ENCODE results near the gene KCNQ1. TPM values are rescaled to one million over a fixed set of nuclear protein-coding genes. Genes with fewer than 3 reads are reported as not detected.

The KCNQ1 gene
- total and polyA plus RNA-seq, 3 experiments from 2014 or later, result 2.6 to 5.7 (median 3.4) TPM

DNA sequence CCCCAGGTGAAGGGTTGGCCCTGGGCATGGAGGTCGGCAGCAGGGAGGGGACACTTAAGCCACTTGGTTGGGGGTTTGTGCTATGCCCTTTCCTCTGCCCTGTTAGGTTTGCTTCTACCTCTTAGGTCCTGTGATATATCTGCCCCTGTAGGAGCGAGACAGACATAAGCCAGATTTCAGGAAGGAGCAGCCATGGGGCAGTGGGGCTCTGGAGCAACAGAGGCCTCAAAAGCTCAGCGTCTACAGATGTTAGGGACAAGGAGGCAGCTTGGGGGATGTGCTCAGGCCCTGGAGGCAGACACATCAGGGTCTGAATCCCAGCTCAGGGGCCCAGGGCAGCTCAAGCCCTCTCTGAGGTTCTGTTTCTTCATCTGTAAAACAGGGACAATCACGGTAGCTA lies 282.2 kb downstream of the KCNQ1 start:
- Histone ChIP-seq H3K27ac (ENCODE audit: low read depth, low read length) (no peak overlapping the region), H3K4me3 (ENCODE audit: low read length) (no peak overlapping the region), H3K4me1 (ENCODE audit: insufficient read depth, low read length) (no peaks in the 10 kb centered on the region), H3K27me3 (ENCODE audit: insufficient read depth, low read length, poor library complexity, severe bottlenecking) (no peaks in the 10 kb centered on the region), H3K9me3 (ENCODE audit: low read length) (no peaks in the 10 kb centered on the region), H3K36me3 (ENCODE audit: insufficient read depth, low read length) (no peaks in the 10 kb centered on the region)
- no peaks in the 10 kb centered on the region for H3K36me3 Mint-ChIP-seq
- no peak overlapping the region for H3K4me3 Mint-ChIP-seq
- ChIA-PET CTCF (no interaction called here), POLR2A (no interaction called here)
- H3K9me3 Mint-ChIP-seq, result no peaks in the 10 kb centered on the region
- peaks cover 0 to 2% of the 10 kb centered on the region in 2 donors for H3K27me3 Mint-ChIP-seq
- H3K4me1 Mint-ChIP-seq, result no peaks in the 10 kb centered on the region
- no peak for DNase-seq
- no peak overlapping the region for H3K27ac Mint-ChIP-seq

DNA sequence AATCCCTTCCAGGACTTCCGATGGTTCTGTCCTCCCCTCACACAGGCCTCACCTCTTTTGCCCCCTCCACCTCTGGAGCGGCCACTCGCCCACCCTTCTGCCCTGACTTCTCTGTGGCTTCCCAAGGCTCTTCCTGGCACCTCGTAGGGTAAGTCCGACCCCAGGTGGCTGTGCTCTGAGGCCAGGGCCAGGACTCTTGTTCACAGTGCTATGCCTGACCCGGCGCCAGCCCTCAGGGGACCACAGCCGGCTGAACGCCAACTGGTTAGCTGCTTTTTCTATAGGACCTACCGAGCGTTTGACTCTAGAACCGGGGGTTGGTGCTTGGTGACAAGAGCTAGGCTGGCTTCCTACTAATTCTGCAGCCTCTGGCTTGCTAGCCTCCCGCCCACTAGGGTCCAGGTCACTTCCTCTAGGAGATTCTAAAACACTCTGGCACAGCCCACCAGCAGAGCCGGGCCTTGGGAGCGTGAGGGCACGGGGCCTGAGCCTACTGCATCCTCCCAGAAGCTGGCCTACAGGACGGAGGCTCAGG lies 283.4 kb downstream of the KCNQ1 start:
- Mint-ChIP-seq H3K27ac (no peak overlapping the region), H3K27me3 (peaks cover 0 to 2% of the 10 kb centered on the region in 2 donors), H3K4me1 (no peaks in the 10 kb centered on the region), H3K36me3 (no peaks in the 10 kb centered on the region), H3K9me3 (no peaks in the 10 kb centered on the region), H3K4me3 (no peak overlapping the region)
- H3K36me3 ChIP-seq (ENCODE audit: insufficient read depth, low read length), result no peaks in the 10 kb centered on the region
- ChIA-PET CTCF (no interaction called here), POLR2A (no interaction called here)
- H3K4me3 ChIP-seq (ENCODE audit: low read length), result no peak overlapping the region
- H3K4me1 ChIP-seq (ENCODE audit: insufficient read depth, low read length), result no peaks in the 10 kb centered on the region
- H3K27me3 ChIP-seq (ENCODE audit: insufficient read depth, low read length, poor library complexity, severe bottlenecking), result no peaks in the 10 kb centered on the region
- DNase-seq, result no peak
- no peaks in the 10 kb centered on the region for H3K9me3 ChIP-seq (ENCODE audit: low read length)
- H3K27ac ChIP-seq (ENCODE audit: low read depth, low read length), result no peak overlapping the region

DNA sequence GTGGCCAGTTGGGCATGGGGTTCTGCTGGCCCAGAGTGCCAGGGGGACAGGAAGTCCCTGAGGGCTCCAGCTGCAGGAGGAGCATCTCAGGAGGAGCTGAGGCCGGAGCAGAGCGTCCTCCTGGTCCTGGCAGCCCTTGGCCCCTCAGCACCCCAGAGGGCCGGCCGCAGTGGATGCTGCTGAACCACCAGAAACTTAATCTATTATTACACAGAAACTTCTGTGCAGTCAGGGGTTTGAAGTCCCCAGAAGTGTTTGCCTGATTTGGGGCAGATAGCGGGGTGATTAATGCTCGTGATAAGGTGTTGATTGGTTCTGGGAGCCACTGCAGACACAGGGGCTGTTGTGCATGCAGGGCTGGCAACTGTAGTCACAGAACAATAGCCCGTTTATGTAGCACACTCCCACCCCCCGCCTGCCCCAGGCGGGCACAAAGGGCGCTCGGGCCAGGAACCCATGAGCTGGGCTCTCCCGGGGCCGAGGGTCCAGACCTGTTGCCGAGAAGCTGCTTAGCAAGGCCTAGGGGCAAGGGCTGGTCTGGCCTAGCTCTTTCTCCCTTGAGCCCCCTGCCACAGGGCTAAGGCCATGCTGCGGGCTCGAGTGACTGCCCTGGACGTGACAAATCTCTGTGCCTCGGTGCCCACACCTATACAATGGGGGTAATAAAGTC lies 284.0 kb downstream of the KCNQ1 start:
- H3K27ac Mint-ChIP-seq, result peak overlapping the region in 1 of 8 donors; percentile 47
- no peak overlapping the region for H3K4me3 Mint-ChIP-seq
- H3K27me3 Mint-ChIP-seq, result peaks cover 0 to 2% of the 10 kb centered on the region in 2 donors
- no peaks in the 10 kb centered on the region for H3K9me3 ChIP-seq (ENCODE audit: low read length)
- no peak overlapping the region for H3K27ac ChIP-seq (ENCODE audit: low read depth, low read length)
- H3K36me3 Mint-ChIP-seq, result no peaks in the 10 kb centered on the region
- no peak for DNase-seq
- no peak overlapping the region for H3K4me3 ChIP-seq (ENCODE audit: low read length)
- H3K9me3 Mint-ChIP-seq, result no peaks in the 10 kb centered on the region
- H3K4me1 ChIP-seq (ENCODE audit: insufficient read depth, low read length), result no peaks in the 10 kb centered on the region
- no peaks in the 10 kb centered on the region for H3K36me3 ChIP-seq (ENCODE audit: insufficient read depth, low read length)
- no peaks in the 10 kb centered on the region for H3K4me1 Mint-ChIP-seq
- POLR2A ChIA-PET, result no interaction called here
- CTCF ChIA-PET, result no interaction called here
- no peaks in the 10 kb centered on the region for H3K27me3 ChIP-seq (ENCODE audit: insufficient read depth, low read length, poor library complexity, severe bottlenecking)

DNA sequence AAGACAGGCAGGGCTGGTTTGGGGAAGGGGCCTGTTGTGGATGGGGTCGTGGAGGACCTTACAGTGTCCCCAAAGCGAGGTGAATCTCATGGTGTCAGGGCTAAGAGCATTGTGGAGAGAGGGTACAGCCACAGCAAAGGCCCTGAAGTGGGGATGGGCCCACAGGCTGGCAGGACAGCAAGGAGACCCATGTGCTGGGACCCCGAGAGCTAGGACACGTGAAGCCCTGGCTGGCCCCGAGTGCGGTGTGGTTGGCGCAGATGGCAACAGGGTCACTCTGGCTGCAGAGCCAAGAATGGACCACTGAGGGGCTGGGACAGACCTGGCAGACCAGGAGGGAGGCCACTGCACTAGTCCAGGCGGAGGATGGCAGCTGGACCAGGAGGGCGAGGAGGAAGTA lies 285.0 kb downstream of the KCNQ1 start:
- Mint-ChIP-seq H3K27me3 (peaks cover 0 to 2% of the 10 kb centered on the region in 2 donors), H3K4me1 (no peaks in the 10 kb centered on the region), H3K4me3 (no peak overlapping the region), H3K36me3 (no peaks in the 10 kb centered on the region), H3K27ac (peak overlapping the region in 1 of 8 donors; percentile 48), H3K9me3 (no peaks in the 10 kb centered on the region)
- ChIA-PET POLR2A (no interaction called here), CTCF (no interaction called here)
- Histone ChIP-seq H3K4me3 (ENCODE audit: low read length) (no peak overlapping the region), H3K9me3 (ENCODE audit: low read length) (no peaks in the 10 kb centered on the region), H3K27me3 (ENCODE audit: insufficient read depth, low read length, poor library complexity, severe bottlenecking) (no peaks in the 10 kb centered on the region), H3K4me1 (ENCODE audit: insufficient read depth, low read length) (no peaks in the 10 kb centered on the region), H3K36me3 (ENCODE audit: insufficient read depth, low read length) (no peaks in the 10 kb centered on the region), H3K27ac (ENCODE audit: low read depth, low read length) (no peak overlapping the region)
- no peak for DNase-seq

DNA sequence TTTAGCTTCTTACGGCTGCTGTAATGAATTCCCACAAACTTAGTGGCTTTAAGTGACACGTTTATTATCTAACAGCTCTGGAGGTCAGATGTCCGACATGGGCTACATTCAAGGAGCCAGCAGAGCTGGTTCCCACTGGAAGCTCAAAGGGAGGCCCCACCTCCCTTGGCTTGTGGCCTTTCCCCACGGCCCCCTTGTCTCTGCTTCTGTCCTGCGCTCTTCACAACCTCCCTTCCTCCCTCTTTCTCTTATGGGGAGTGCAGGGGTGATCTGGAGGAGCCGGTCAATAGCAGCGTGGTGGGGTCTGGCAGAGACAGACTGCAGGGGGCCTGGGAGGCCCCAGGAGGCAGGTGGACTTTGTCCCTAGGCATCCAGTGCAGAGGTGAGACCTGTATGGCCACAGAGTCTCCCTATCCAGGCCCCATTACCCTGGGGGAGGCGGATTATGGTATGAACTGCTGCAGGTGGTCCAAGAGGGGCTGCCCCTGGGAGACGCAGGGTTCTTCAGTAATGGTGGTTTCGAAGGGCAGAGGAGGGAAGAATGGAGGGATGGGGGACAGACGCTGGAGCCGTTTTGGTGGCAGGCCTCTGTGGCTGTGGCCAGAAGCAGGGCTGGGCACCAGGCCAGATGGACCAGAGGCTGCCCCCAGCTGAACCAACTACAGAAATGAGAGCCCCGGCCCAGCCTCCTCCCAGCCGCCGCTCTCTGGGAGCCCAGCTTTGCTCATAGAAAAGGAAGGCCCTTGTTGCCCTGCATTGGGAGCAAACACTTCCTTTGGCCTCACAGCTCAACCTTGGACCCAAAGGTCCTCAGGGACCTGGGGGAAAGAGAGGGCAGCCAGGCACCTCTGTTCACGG lies 285.7 kb downstream of the KCNQ1 start:
- H3K36me3 ChIP-seq (ENCODE audit: insufficient read depth, low read length), result no peaks in the 10 kb centered on the region
- Mint-ChIP-seq H3K27me3 (peaks cover 0 to 2% of the 10 kb centered on the region in 2 donors), H3K36me3 (no peaks in the 10 kb centered on the region), H3K4me3 (no peak overlapping the region), H3K9me3 (no peaks in the 10 kb centered on the region), H3K4me1 (no peaks in the 10 kb centered on the region), H3K27ac (peak overlapping the region in 1 of 8 donors; percentile 48)
- no peaks in the 10 kb centered on the region for H3K27me3 ChIP-seq (ENCODE audit: insufficient read depth, low read length, poor library complexity, severe bottlenecking)
- no peak overlapping the region for H3K27ac ChIP-seq (ENCODE audit: low read depth, low read length)
- POLR2A ChIA-PET, result no interaction called here
- H3K9me3 ChIP-seq (ENCODE audit: low read length), result no peaks in the 10 kb centered on the region
- no peak overlapping the region for H3K4me3 ChIP-seq (ENCODE audit: low read length)
- H3K4me1 ChIP-seq (ENCODE audit: insufficient read depth, low read length), result no peaks in the 10 kb centered on the region
- DNase-seq, result no peak
- CTCF ChIA-PET, result no interaction called here

DNA sequence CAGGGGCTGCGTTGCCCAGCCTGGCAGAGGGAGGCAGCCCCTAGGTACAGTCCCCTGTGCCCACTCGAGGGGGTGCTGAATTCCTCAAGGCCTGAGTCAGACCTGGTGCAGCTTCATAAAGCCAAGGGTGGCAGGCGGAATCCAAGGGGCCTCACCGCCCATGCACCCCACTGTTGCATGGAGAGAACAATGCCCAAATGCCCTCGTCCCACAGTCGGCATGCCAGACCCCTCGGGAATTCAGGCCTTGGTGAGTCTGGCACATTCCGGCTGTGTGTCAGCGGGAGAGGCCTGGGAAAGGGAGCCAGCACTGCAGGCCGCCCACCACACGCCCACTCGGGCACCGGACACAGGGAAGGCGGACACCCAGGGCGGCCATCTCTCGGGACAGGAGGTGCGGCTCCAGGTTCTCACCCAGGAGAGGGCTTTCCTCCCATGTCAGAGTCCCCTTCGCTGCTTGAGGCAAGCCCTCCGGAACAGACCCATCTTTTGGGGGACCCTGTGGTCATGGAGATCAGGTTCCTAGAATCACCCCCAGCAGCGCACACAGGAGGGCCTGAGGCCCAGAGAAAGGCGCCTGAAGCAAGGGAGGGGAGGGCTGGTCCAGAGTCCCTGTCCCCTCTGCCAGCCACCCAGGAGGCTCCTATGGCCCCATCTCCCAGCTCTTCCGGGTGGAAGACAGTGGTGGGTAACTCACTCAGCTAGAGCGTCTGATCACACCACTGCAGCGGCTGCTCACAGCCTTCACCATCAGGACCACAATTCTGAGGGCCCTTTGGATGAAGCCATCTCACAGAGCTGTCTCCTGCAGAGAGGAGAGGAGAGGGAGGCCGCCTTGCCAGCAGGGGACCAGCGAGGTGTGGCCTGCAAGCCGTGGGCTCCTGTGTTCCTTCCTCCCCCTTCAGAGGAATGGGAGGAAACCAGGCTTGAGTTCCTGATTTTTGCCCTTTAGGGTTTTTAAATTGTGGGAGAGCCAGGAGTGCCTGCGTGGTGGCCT lies 286.6 kb downstream of the KCNQ1 start:
- Histone ChIP-seq H3K27me3 (ENCODE audit: insufficient read depth, low read length, poor library complexity, severe bottlenecking) (no peaks in the 10 kb centered on the region), H3K4me1 (ENCODE audit: insufficient read depth, low read length) (no peaks in the 10 kb centered on the region), H3K9me3 (ENCODE audit: low read length) (no peaks in the 10 kb centered on the region), H3K36me3 (ENCODE audit: insufficient read depth, low read length) (no peaks in the 10 kb centered on the region), H3K4me3 (ENCODE audit: low read length) (no peak overlapping the region), H3K27ac (ENCODE audit: low read depth, low read length) (no peak overlapping the region)
- Mint-ChIP-seq H3K9me3 (no peaks in the 10 kb centered on the region), H3K27ac (no peak overlapping the region), H3K36me3 (no peaks in the 10 kb centered on the region), H3K4me1 (no peaks in the 10 kb centered on the region), H3K27me3 (peaks cover 0 to 2% of the 10 kb centered on the region in 2 donors), H3K4me3 (no peak overlapping the region)
- ChIA-PET POLR2A (no interaction called here), CTCF (no interaction called here)
- DNase-seq, result no peak

DNA sequence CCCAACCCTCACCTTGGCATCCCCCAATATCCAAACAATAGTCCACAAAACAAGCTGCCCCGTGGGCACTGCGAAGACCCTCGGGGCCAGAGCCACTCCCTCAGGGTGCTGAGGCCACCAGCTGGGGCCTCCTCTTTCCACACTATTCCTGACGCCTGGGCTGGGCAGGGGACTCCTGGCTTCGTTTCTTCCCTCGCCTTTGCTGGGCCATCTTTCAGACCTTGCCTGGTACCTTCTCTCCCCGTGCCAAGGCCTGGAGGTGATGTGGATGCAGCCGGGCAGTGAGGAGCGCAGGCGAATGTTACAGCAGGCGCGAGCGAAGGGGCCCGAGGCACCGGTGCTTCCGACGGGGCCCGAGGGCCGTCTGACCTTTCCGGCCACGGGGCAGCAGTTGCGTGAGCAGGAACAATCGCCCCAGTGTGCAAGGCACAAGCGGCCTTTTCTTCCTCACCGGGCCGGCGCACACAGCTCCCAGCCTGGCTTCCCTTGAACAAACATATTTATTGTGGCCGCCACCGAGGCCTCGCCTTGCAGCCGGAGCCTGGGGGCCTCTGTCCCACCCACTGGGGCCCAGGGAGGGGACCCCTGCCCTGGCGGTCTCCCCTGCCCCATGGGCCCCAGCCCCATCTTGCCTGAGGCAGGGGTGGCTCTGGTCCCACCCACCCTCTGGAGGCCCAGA lies 287.6 kb downstream of the KCNQ1 start:
- ChIA-PET CTCF (no interaction called here), POLR2A (no interaction called here)

More for the DNA sequence above, 287.6 kb downstream of the KCNQ1 start:
- no peaks in the 10 kb centered on the region for H3K9me3 Mint-ChIP-seq
- H3K4me3 Mint-ChIP-seq, result no peak overlapping the region
- H3K27me3 Mint-ChIP-seq, result no peaks in the 10 kb centered on the region
- no peaks in the 10 kb centered on the region for H3K36me3 Mint-ChIP-seq
- Histone ChIP-seq H3K36me3 (ENCODE audit: insufficient read depth, low read length) (no peaks in the 10 kb centered on the region), H3K4me1 (ENCODE audit: insufficient read depth, low read length) (no peaks in the 10 kb centered on the region), H3K4me3 (ENCODE audit: low read length) (no peak overlapping the region), H3K27ac (ENCODE audit: low read depth, low read length) (no peak overlapping the region), H3K27me3 (ENCODE audit: insufficient read depth, low read length, poor library complexity, severe bottlenecking) (no peaks in the 10 kb centered on the region), H3K9me3 (ENCODE audit: low read length) (no peaks in the 10 kb centered on the region)
- peak overlapping the region in 1 of 8 donors; percentile 32 for H3K27ac Mint-ChIP-seq
- no peaks in the 10 kb centered on the region for H3K4me1 Mint-ChIP-seq
- no peak for DNase-seq
